ENCODE results near the gene FATE1. TPM values are rescaled to one million over a fixed set of nuclear protein-coding genes. Genes with fewer than 3 reads are reported as not detected.

The FATE1 gene
- total RNA-seq, 1 donor from 2014 or later: not detected

- Histone ChIP-seq H3K9me3 (replicated peaks) (no peaks in the 10 kb centered on the region), H3K27me3 (ENCODE audit: low read depth) (no peaks in the 10 kb centered on the region), H3K4me1 (peaks cover 22% of the 10 kb centered on the region), H3K36me3 (no peaks in the 10 kb centered on the region), H3K27ac (replicated peaks) (peak overlapping the region; percentile 54), H3K4me3 (no peak overlapping the region)
- no peak for DNase-seq
- TF ChIP-seq CTCF (IDR thresholded peaks at IDR 0.05; ENCODE audit: borderline replicate concordance): no peak
- intact Hi-C loops (cut with micrococcal nuclease): no loop called here
These were observed 8.9 kb downstream of the FATE1 start for GRCh38 chrX:151724563-151725337.

- Histone ChIP-seq H3K27me3 (ENCODE audit: low read depth) (no peaks in the 10 kb centered on the region), H3K9me3 (replicated peaks) (no peaks in the 10 kb centered on the region), H3K4me1 (peaks cover 22% of the 10 kb centered on the region), H3K27ac (replicated peaks) (peak overlapping the region; percentile 54), H3K4me3 (no peak overlapping the region), H3K36me3 (no peaks in the 10 kb centered on the region)
- intact Hi-C loops (cut with micrococcal nuclease): no loop called here
- no peak for TF ChIP-seq CTCF (IDR thresholded peaks at IDR 0.05; ENCODE audit: borderline replicate concordance)
- DNase-seq: no peak
These were observed 9.4 kb downstream of the FATE1 start for GRCh38 chrX:151725338-151725614.

- Histone ChIP-seq H3K27ac (replicated peaks) (no peak overlapping the region), H3K36me3 (no peaks in the 10 kb centered on the region), H3K4me3 (no peak overlapping the region), H3K9me3 (replicated peaks) (no peaks in the 10 kb centered on the region), H3K4me1 (peaks cover 22% of the 10 kb centered on the region), H3K27me3 (ENCODE audit: low read depth) (no peaks in the 10 kb centered on the region)
- intact Hi-C loops (cut with micrococcal nuclease): no loop called here
- no peak for TF ChIP-seq CTCF (IDR thresholded peaks at IDR 0.05; ENCODE audit: borderline replicate concordance)
- no peak for DNase-seq
These were observed 10.9 kb downstream of the FATE1 start for GRCh38 chrX:151726751-151727150.

- H3K36me3 ChIP-seq: no peaks in the 10 kb centered on the region
- no peak overlapping the region for H3K27ac ChIP-seq (replicated peaks)
- no peak overlapping the region for H3K4me3 ChIP-seq
- intact Hi-C loops (cut with micrococcal nuclease): no loop called here
- H3K4me1 ChIP-seq: peaks cover 21% of the 10 kb centered on the region
- H3K27me3 ChIP-seq (ENCODE audit: low read depth): no peaks in the 10 kb centered on the region
- TF ChIP-seq CTCF (IDR thresholded peaks at IDR 0.05; ENCODE audit: borderline replicate concordance): no peak
- DNase-seq: no peak
- no peaks in the 10 kb centered on the region for H3K9me3 ChIP-seq (replicated peaks)
These were observed 11.5 kb downstream of the FATE1 start for GRCh38 chrX:151727346-151727745.

GRCh38 chrX:151729056-151729725, 13.4 kb downstream of the FATE1 start:
- H3K27ac ChIP-seq (replicated peaks): no peak overlapping the region
- no peak for TF ChIP-seq CTCF (IDR thresholded peaks at IDR 0.05; ENCODE audit: borderline replicate concordance)
- no peaks in the 10 kb centered on the region for H3K36me3 ChIP-seq
- peaks cover 11% of the 10 kb centered on the region for H3K4me1 ChIP-seq
- DNase-seq: no peak
- intact Hi-C loops (cut with micrococcal nuclease): no loop called here
- no peaks in the 10 kb centered on the region for H3K27me3 ChIP-seq (ENCODE audit: low read depth)
- H3K4me3 ChIP-seq: no peak overlapping the region
- no peaks in the 10 kb centered on the region for H3K9me3 ChIP-seq (replicated peaks)

Data from left ventricle myocardium inferior (tissue), 1 donor.